Epithelial cell of esophagus (primary cell): Measurements from ENCODE around the gene CDKN1A.

Experiments
- DNase-seq: peaks from one replicate; pipeline ENCODE4 v3.0.0; 2010; ENCODE audit warnings: low read depth
- H3K4me3 ChIP-seq: 2 replicates; pipeline ENCODE4 v1.5.1; 2011; ENCODE audit warnings: mild to moderate bottlenecking, low read length, control low read depth
- TF ChIP-seq, protein P1 (sequence below): IDR thresholded peaks from 2 replicates; pipeline ENCODE4 v1.5.1; 2011; ENCODE audit warnings: low read depth, mild to moderate bottlenecking, low read length, control low read depth, inconsistent platforms; ENCODE audit not compliant: insufficient read depth; ENCODE audit errors: missing control alignments

CDKN1A gene

DNA sequence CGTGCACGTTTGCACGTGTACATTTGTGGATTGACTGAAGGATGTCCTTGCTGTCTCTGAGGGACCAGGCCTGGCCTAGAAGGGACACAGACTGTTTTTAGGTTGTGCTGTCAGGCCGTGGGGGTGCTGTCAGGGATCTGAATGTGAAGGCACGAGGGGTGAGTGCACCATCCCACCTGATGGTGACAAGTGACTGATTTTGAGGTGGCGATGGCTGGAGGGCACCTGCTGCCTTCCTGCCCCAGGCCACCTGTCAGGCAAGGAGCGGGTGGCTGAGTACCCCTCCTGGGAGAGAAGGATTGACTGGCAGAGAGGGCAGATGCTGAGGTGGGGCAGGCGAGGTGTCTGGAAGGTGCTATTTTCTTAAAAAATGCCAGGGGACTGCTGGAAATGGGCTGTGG, 20.4 kb downstream of the CDKN1A start:
- TF ChIP-seq, protein P1, sequence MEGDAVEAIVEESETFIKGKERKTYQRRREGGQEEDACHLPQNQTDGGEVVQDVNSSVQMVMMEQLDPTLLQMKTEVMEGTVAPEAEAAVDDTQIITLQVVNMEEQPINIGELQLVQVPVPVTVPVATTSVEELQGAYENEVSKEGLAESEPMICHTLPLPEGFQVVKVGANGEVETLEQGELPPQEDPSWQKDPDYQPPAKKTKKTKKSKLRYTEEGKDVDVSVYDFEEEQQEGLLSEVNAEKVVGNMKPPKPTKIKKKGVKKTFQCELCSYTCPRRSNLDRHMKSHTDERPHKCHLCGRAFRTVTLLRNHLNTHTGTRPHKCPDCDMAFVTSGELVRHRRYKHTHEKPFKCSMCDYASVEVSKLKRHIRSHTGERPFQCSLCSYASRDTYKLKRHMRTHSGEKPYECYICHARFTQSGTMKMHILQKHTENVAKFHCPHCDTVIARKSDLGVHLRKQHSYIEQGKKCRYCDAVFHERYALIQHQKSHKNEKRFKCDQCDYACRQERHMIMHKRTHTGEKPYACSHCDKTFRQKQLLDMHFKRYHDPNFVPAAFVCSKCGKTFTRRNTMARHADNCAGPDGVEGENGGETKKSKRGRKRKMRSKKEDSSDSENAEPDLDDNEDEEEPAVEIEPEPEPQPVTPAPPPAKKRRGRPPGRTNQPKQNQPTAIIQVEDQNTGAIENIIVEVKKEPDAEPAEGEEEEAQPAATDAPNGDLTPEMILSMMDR = no peak
- H3K4me3 ChIP-seq = no peak overlapping the region
- no peak for DNase-seq

DNA sequence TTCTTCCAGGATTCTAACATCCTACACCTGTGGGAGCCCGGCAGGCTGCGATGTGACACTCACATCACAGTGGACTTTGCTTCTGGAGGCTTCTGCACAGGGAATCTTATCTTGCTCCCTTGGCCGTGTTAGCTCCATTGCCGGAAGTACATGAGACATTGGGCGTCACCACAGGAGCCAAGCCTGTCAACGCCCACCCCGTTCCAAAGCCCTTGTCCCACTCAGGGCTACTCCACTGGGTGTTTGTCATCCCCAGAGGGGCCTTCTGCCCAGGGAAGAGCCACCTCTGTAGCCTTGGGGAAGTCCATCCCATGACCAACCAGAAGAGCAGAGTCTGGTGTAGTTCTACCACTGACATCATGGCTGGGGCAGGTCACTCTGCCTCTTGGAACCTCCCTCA, 20.8 kb downstream of the CDKN1A start:
- DNase-seq = no peak
- TF ChIP-seq, protein P1 = no peak
- H3K4me3 ChIP-seq = no peak overlapping the region

DNA sequence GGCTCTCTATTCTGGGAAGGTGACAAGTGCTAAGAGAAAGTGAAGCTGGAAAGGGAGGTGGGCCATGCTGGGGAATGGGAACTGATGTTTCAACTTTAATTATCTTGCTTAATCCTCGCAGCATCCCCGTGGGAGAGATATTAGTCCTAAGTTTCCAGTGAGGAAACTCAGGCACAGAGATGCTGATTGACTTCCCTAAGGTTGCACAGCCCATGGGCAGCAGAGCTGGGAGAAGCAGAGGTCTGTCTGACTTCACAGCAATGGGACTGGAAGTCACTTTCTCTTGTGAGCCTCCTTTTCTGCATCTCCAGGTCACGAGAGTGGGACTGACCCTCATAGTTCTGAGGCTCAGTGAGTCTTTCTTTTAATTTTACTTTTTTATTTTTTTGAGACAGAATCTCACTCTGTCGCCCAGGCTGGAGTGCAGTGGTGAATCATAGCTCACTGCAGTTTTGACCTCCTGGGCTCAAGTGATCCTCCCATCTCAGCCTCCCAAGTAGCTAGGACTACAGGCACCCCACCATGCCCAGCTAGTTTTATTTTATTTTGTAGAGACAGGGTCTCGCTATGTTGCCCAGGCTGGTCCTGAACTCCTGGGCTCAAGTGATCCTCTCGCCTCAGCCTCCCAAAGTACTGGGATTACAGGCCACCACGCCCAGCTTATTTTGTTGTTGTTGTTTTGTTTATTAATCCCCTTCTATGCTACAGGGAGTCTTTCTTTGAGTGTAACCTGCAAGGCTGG, 21.7 kb downstream of the CDKN1A start:
- DNase-seq = no peak
- TF ChIP-seq, protein P1 = no peak
- no peak overlapping the region for H3K4me3 ChIP-seq

- DNase-seq = no peak
- no peak overlapping the region for H3K4me3 ChIP-seq
- TF ChIP-seq, protein P1 = no peak
Measured at GRCh38 chr6:36700831-36701230, 22.3 kb downstream of the CDKN1A start.

- TF ChIP-seq, protein P1 = peak; percentile 37
- DNase-seq = peak; percentile 46
- H3K4me3 ChIP-seq = no peak overlapping the region
Measured at GRCh38 chr6:36701401-36701991, 23.0 kb downstream of the CDKN1A start.

GRCh38 chr6:36702656-36703055, 24.1 kb downstream of the CDKN1A start:
- H3K4me3 ChIP-seq = no peak overlapping the region
- TF ChIP-seq, protein P1 = no peak
- no peak for DNase-seq

GRCh38 chr6:36703081-36703606, 24.6 kb downstream of the CDKN1A start:
- no peak overlapping the region for H3K4me3 ChIP-seq
- no peak for DNase-seq
- TF ChIP-seq, protein P1 = no peak
